ENCODE data around the gene NACC1.
A peak's percentile ranks its signal among the peaks of the same experiment; 100 is the strongest.
"Not testable (repeated sequence)": the region's sequence is repeated elsewhere in the genome, so short reads cannot be mapped to it uniquely, and the experiment has no call there.

Gene NACC1

GRCh38 chr19:13181747-13182388 is 63.8 kb downstream of the NACC1 start:
- TF ChIP-seq CTCF (IDR thresholded peaks at IDR 0.05; ENCODE audit: insufficient read depth, missing control alignments): no peak
- FAIRE-seq (no peak), DNase-seq (ENCODE audit: insufficient read length, low spot score) (no peak)

- FAIRE-seq; DNase-seq (ENCODE audit: insufficient read length, low spot score): not testable (repeated sequence)
Observed at GRCh38 chr19:13184926-13185325, 66.9 kb downstream of the NACC1 start.

- not testable (repeated sequence) for DNase-seq (ENCODE audit: insufficient read length, low spot score)
Observed at GRCh38 chr19:13185763-13186657, 67.9 kb downstream of the NACC1 start.

GRCh38 chr19:13186688-13187087 is 68.6 kb downstream of the NACC1 start:
- not testable (repeated sequence) for FAIRE-seq; DNase-seq (ENCODE audit: insufficient read length, low spot score)

More at GRCh38 chr19:13185763-13186657, 67.9 kb downstream of the NACC1 start:
- FAIRE-seq: not testable (repeated sequence)

GRCh38 chr19:13187419-13187818 is 69.4 kb downstream of the NACC1 start:
- TF ChIP-seq CTCF (IDR thresholded peaks at IDR 0.05; ENCODE audit: insufficient read depth, missing control alignments): no peak
- no peak for DNase-seq (ENCODE audit: insufficient read length, low spot score)
- no peak for FAIRE-seq

GRCh38 chr19:13189600-13189999 is 71.5 kb downstream of the NACC1 start:
- no peak for TF ChIP-seq CTCF (IDR thresholded peaks at IDR 0.05; ENCODE audit: insufficient read depth, missing control alignments)
- FAIRE-seq (no peak), DNase-seq (ENCODE audit: insufficient read length, low spot score) (peak; percentile 1)

All from D721Med (cell line).